Activated naive CD8-positive, alpha-beta T cell (primary cell): Measurements from ENCODE around the gene LZTR1.
"Not testable (repeated sequence)": the region's sequence is repeated elsewhere in the genome, so short reads cannot be mapped to it uniquely, and the experiment has no call there.

Experiments used
- H3K27ac Mint-ChIP-seq: one replicate; pipeline ENCODE4 v1.8.0; 2021; ENCODE audit warnings: mixed read lengths
- H3K27me3 Mint-ChIP-seq: one replicate; pipeline ENCODE4 v1.8.0; 2021; ENCODE audit warnings: mixed read lengths
- H3K36me3 Mint-ChIP-seq: one replicate; pipeline ENCODE4 v1.8.0; 2021; ENCODE audit warnings: mixed read lengths
- H3K4me1 Mint-ChIP-seq: one replicate; pipeline ENCODE4 v1.8.0; 2021; ENCODE audit warnings: low read depth, mixed read lengths
- H3K4me3 Mint-ChIP-seq: one replicate; pipeline ENCODE4 v1.8.0; 2021; ENCODE audit warnings: mild to moderate bottlenecking, mixed read lengths
- H3K9me3 Mint-ChIP-seq: one replicate; pipeline ENCODE4 v1.8.0; 2021; ENCODE audit warnings: low read depth, mixed read lengths

Gene LZTR1

GRCh38 chr22:21048448-21048847, 66.4 kb downstream of the LZTR1 start:
- not testable (repeated sequence) for H3K4me3 Mint-ChIP-seq, H3K27me3 Mint-ChIP-seq, H3K9me3 Mint-ChIP-seq, H3K27ac Mint-ChIP-seq, H3K36me3 Mint-ChIP-seq
- peaks cover 19% of the 10 kb centered on the region for H3K4me1 Mint-ChIP-seq
